Measurements from ENCODE around the gene GOLGA8R. TPM values are rescaled to one million over a fixed set of nuclear protein-coding genes. Genes with fewer than 3 reads are reported as not detected.
"Not testable (repeated sequence)": the region's sequence is repeated elsewhere in the genome, so short reads cannot be mapped to it uniquely, and the experiment has no call there.

GOLGA8R gene
- total and polyA plus RNA-seq, 9 of the 15 experiments (the other 6 are each of a cell fraction or from before 2014, with no cell fraction given): 0.01 to 0.11 (median 0.06) TPM; not detected in 5

GRCh38 chr15:30375872-30376271 is 38.2 kb downstream of the GOLGA8R start:
- H3K27ac ChIP-seq (ENCODE audit: extremely low read depth, low read depth, low read length); H3K4me1 ChIP-seq (replicated peaks in 1 of 2; ENCODE audit: control insufficient read depth in 2 of 2, insufficient read depth in 2 of 2, low read length in 2 of 2); H3K4me2 ChIP-seq (ENCODE audit: insufficient read depth, low read length); POLR2A ChIA-PET; H4K20me1 ChIP-seq (replicated peaks; ENCODE audit: control insufficient read depth, insufficient read depth, low read length); ATAC-seq; H2AFZ ChIP-seq (ENCODE audit: low read depth, low read length); intact Hi-C loops (cut with micrococcal nuclease); H3K9me1 ChIP-seq (ENCODE audit: control insufficient read depth, insufficient read depth, low read length); CTCF ChIA-PET (ENCODE audit: low intra/inter-chr PET ratio); H3K9ac ChIP-seq (ENCODE audit: insufficient read depth in 1 of 2, low read depth in 2 of 2, low read length in 2 of 2); H3K9me3 ChIP-seq (replicated peaks; ENCODE audit: control insufficient read depth, insufficient read depth, low read depth, low read length); H3K27me3 ChIP-seq (ENCODE audit: control insufficient read depth in 2 of 2, insufficient read depth in 2 of 2, low read length in 2 of 2); H3K4me3 ChIP-seq; BruUV-seq (replicated peaks); H3K36me3 ChIP-seq (ENCODE audit: control insufficient read depth, insufficient read depth, low read length); H3K79me2 ChIP-seq (ENCODE audit: control insufficient read depth, insufficient read depth, low read length): not testable (repeated sequence)
- DNase-seq (ENCODE audit: extremely low read depth in 1 of 4, low spot score in 3 of 4) (peak in 1 of 4 experiments; percentile 0), FAIRE-seq (peak; percentile 26)
- 0% methylated on average over 2 of the region's 4 CpGs for WGBS (ENCODE audit: insufficient coverage, low coverage, missing lambda C conversion rate)
- peak; percentile 38; the same call in 1 of the 2 replicates for TF ChIP-seq TSC22D4 (tag; IDR thresholded peaks at IDR 0.05)
- TF ChIP-seq ELF4 (CRISPR knock-in tag; IDR thresholded peaks at IDR 0.05): 0 out of 2 replicates have a peak, but pooled peaks have one; percentile 24
- in situ Hi-C loops (cut with MboI): loop anchor here (5.0 kb wide), 1 partner anchor 1776 kb away; no protein-coding TSS in a partner anchor

- POLR2A ChIA-PET; DNase-seq (ENCODE audit: extremely low read depth in 1 of 4, low spot score in 3 of 4); CTCF ChIA-PET (ENCODE audit: low intra/inter-chr PET ratio); H3K4me1 ChIP-seq (replicated peaks in 1 of 2; ENCODE audit: control insufficient read depth in 2 of 2, insufficient read depth in 2 of 2, low read length in 2 of 2); ATAC-seq; H4K20me1 ChIP-seq (replicated peaks; ENCODE audit: control insufficient read depth, insufficient read depth, low read length); H3K79me2 ChIP-seq (ENCODE audit: control insufficient read depth, insufficient read depth, low read length); H3K27me3 ChIP-seq (ENCODE audit: control insufficient read depth in 2 of 2, insufficient read depth in 2 of 2, low read length in 2 of 2); H3K9me3 ChIP-seq (replicated peaks; ENCODE audit: control insufficient read depth, insufficient read depth, low read depth, low read length); H3K9me1 ChIP-seq (ENCODE audit: control insufficient read depth, insufficient read depth, low read length); intact Hi-C loops (cut with micrococcal nuclease); H3K9ac ChIP-seq (ENCODE audit: insufficient read depth in 1 of 2, low read depth in 2 of 2, low read length in 2 of 2); FAIRE-seq; H3K4me2 ChIP-seq (ENCODE audit: insufficient read depth, low read length); BruUV-seq (replicated peaks); H3K36me3 ChIP-seq (ENCODE audit: control insufficient read depth, insufficient read depth, low read length); H3K27ac ChIP-seq (ENCODE audit: extremely low read depth, low read depth, low read length); H2AFZ ChIP-seq (ENCODE audit: low read depth, low read length); H3K4me3 ChIP-seq: not testable (repeated sequence)
- in situ Hi-C loops (cut with MboI): loop anchor here (5.0 kb wide), 1 partner anchor 1777 kb away; no protein-coding TSS in a partner anchor
- WGBS (ENCODE audit: insufficient coverage, low coverage, missing lambda C conversion rate): 0% methylated on average over 3 of the region's 10 CpGs
Measured at GRCh38 chr15:30374862-30375261, 39.2 kb downstream of the GOLGA8R start.

GRCh38 chr15:30368271-30368670 is 45.8 kb downstream of the GOLGA8R start:
- BruUV-seq (replicated peaks); POLR2A ChIA-PET; CTCF ChIA-PET (ENCODE audit: low intra/inter-chr PET ratio); H3K79me2 ChIP-seq (ENCODE audit: control insufficient read depth, insufficient read depth, low read length); DNase-seq (ENCODE audit: extremely low read depth in 1 of 4, low spot score in 3 of 4); H3K27ac ChIP-seq (ENCODE audit: extremely low read depth, low read depth, low read length); FAIRE-seq; ATAC-seq; H3K4me3 ChIP-seq; in situ Hi-C loops (cut with MboI); H3K4me1 ChIP-seq (replicated peaks in 1 of 2; ENCODE audit: control insufficient read depth in 2 of 2, insufficient read depth in 2 of 2, low read length in 2 of 2); H3K4me2 ChIP-seq (ENCODE audit: insufficient read depth, low read length); H3K27me3 ChIP-seq (ENCODE audit: control insufficient read depth in 2 of 2, insufficient read depth in 2 of 2, low read length in 2 of 2); H3K9me3 ChIP-seq (replicated peaks; ENCODE audit: control insufficient read depth, insufficient read depth, low read depth, low read length); intact Hi-C loops (cut with micrococcal nuclease); H4K20me1 ChIP-seq (replicated peaks; ENCODE audit: control insufficient read depth, insufficient read depth, low read length); H2AFZ ChIP-seq (ENCODE audit: low read depth, low read length); H3K9me1 ChIP-seq (ENCODE audit: control insufficient read depth, insufficient read depth, low read length); H3K36me3 ChIP-seq (ENCODE audit: control insufficient read depth, insufficient read depth, low read length); H3K9ac ChIP-seq (ENCODE audit: insufficient read depth in 1 of 2, low read depth in 2 of 2, low read length in 2 of 2): not testable (repeated sequence)
- WGBS (ENCODE audit: insufficient coverage, low coverage, missing lambda C conversion rate): no CpG with 5 or more reads among the region's 3 CpGs

- H3K9me1 ChIP-seq (ENCODE audit: control insufficient read depth, insufficient read depth, low read length); FAIRE-seq; in situ Hi-C loops (cut with MboI); H3K4me3 ChIP-seq; intact Hi-C loops (cut with micrococcal nuclease); H3K36me3 ChIP-seq (ENCODE audit: control insufficient read depth, insufficient read depth, low read length); BruUV-seq (replicated peaks); POLR2A ChIA-PET; H2AFZ ChIP-seq (ENCODE audit: low read depth, low read length); H3K9me3 ChIP-seq (replicated peaks; ENCODE audit: control insufficient read depth, insufficient read depth, low read depth, low read length); H4K20me1 ChIP-seq (replicated peaks; ENCODE audit: control insufficient read depth, insufficient read depth, low read length); ATAC-seq; DNase-seq (ENCODE audit: extremely low read depth in 1 of 4, low spot score in 3 of 4); H3K4me1 ChIP-seq (replicated peaks in 1 of 2; ENCODE audit: control insufficient read depth in 2 of 2, insufficient read depth in 2 of 2, low read length in 2 of 2); H3K4me2 ChIP-seq (ENCODE audit: insufficient read depth, low read length); CTCF ChIA-PET (ENCODE audit: low intra/inter-chr PET ratio); H3K79me2 ChIP-seq (ENCODE audit: control insufficient read depth, insufficient read depth, low read length); H3K9ac ChIP-seq (ENCODE audit: insufficient read depth in 1 of 2, low read depth in 2 of 2, low read length in 2 of 2); H3K27me3 ChIP-seq (ENCODE audit: control insufficient read depth in 2 of 2, insufficient read depth in 2 of 2, low read length in 2 of 2); H3K27ac ChIP-seq (ENCODE audit: extremely low read depth, low read depth, low read length): not testable (repeated sequence)
- WGBS (ENCODE audit: insufficient coverage, low coverage, missing lambda C conversion rate): under 1% methylated on average over 13 of the region's 17 CpGs
Measured at GRCh38 chr15:30367246-30367645, 46.8 kb downstream of the GOLGA8R start.
